Measurements from ENCODE around the gene MEGF11.

The MEGF11 gene

GRCh38 chr15:66041276-66041675 lies 212.3 kb downstream of the MEGF11 start:
- Histone ChIP-seq H4K20me1 (ENCODE audit: insufficient read depth, low read length) (no peaks in the 10 kb centered on the region), H3K36me3 (ENCODE audit: insufficient read depth, low read length) (peaks cover 9% of the 10 kb centered on the region), H3K9me2 (ENCODE audit: low read depth, low read length) (no peaks in the 10 kb centered on the region), H3K79me2 (ENCODE audit: insufficient read depth, low read length) (no peaks in the 10 kb centered on the region), H3F3A (ENCODE audit: insufficient read depth, low read length) (no peaks in the 10 kb centered on the region), H3K27ac (ENCODE audit: low read depth, low read length, poor library complexity, severe bottlenecking) (no peak overlapping the region), H3K9me3 (ENCODE audit: low read length) (no peaks in the 10 kb centered on the region), H3K4me2 (ENCODE audit: low read length) (no peak overlapping the region), H3K9ac (ENCODE audit: low read length) (no peak overlapping the region), H2AFZ (ENCODE audit: low read length) (no peak overlapping the region), H3K27me3 (ENCODE audit: insufficient read depth, low read length) (no peaks in the 10 kb centered on the region), H3K4me1 (ENCODE audit: insufficient read depth, low read length, severe bottlenecking) (no peaks in the 10 kb centered on the region), H3K4me3 (ENCODE audit: low read depth, low read length, poor library complexity, severe bottlenecking) (no peak overlapping the region)
- TF ChIP-seq EZH2 (IDR thresholded peaks at IDR 0.05; ENCODE audit: borderline replicate concordance, low read length) (no peak), CTCF (IDR thresholded peaks at IDR 0.05; ENCODE audit: low read length) (no peak)

- Histone ChIP-seq H3K4me2 (ENCODE audit: low read length) (no peak overlapping the region), H3F3A (ENCODE audit: insufficient read depth, low read length) (no peaks in the 10 kb centered on the region), H3K9me2 (ENCODE audit: low read depth, low read length) (no peaks in the 10 kb centered on the region), H3K4me3 (ENCODE audit: low read depth, low read length, poor library complexity, severe bottlenecking) (no peak overlapping the region), H3K27ac (ENCODE audit: low read depth, low read length, poor library complexity, severe bottlenecking) (no peak overlapping the region), H3K27me3 (ENCODE audit: insufficient read depth, low read length) (no peaks in the 10 kb centered on the region), H3K9me3 (ENCODE audit: low read length) (no peaks in the 10 kb centered on the region), H4K20me1 (ENCODE audit: insufficient read depth, low read length) (no peaks in the 10 kb centered on the region), H2AFZ (ENCODE audit: low read length) (no peak overlapping the region), H3K4me1 (ENCODE audit: insufficient read depth, low read length, severe bottlenecking) (no peaks in the 10 kb centered on the region), H3K36me3 (ENCODE audit: insufficient read depth, low read length) (peaks cover 11% of the 10 kb centered on the region), H3K79me2 (ENCODE audit: insufficient read depth, low read length) (no peaks in the 10 kb centered on the region), H3K9ac (ENCODE audit: low read length) (no peak overlapping the region)
- TF ChIP-seq EZH2 (IDR thresholded peaks at IDR 0.05; ENCODE audit: borderline replicate concordance, low read length), result no peak
- no peak for TF ChIP-seq CTCF (IDR thresholded peaks at IDR 0.05; ENCODE audit: low read length)
Measured at GRCh38 chr15:66040211-66040892, 213.2 kb downstream of the MEGF11 start.

GRCh38 chr15:66039117-66039871 lies 214.3 kb downstream of the MEGF11 start:
- Histone ChIP-seq H3K4me1 (ENCODE audit: insufficient read depth, low read length, severe bottlenecking) (no peaks in the 10 kb centered on the region), H4K20me1 (ENCODE audit: insufficient read depth, low read length) (no peaks in the 10 kb centered on the region), H3K27me3 (ENCODE audit: insufficient read depth, low read length) (no peaks in the 10 kb centered on the region), H3F3A (ENCODE audit: insufficient read depth, low read length) (no peaks in the 10 kb centered on the region), H3K36me3 (ENCODE audit: insufficient read depth, low read length) (peaks cover 16% of the 10 kb centered on the region), H3K4me2 (ENCODE audit: low read length) (no peak overlapping the region), H3K9ac (ENCODE audit: low read length) (no peak overlapping the region), H3K9me3 (ENCODE audit: low read length) (no peaks in the 10 kb centered on the region), H2AFZ (ENCODE audit: low read length) (no peak overlapping the region), H3K79me2 (ENCODE audit: insufficient read depth, low read length) (no peaks in the 10 kb centered on the region), H3K4me3 (ENCODE audit: low read depth, low read length, poor library complexity, severe bottlenecking) (no peak overlapping the region), H3K9me2 (ENCODE audit: low read depth, low read length) (no peaks in the 10 kb centered on the region), H3K27ac (ENCODE audit: low read depth, low read length, poor library complexity, severe bottlenecking) (no peak overlapping the region)
- TF ChIP-seq CTCF (IDR thresholded peaks at IDR 0.05; ENCODE audit: low read length) (no peak), EZH2 (IDR thresholded peaks at IDR 0.05; ENCODE audit: borderline replicate concordance, low read length) (no peak)
